GM12801 (cell line): ENCODE results near the gene MYO7B.

Experiments
- CTCF ChIP-seq: IDR thresholded peaks from one replicate; pipeline ENCODE4 v1.5.1; 2011; ENCODE audit warnings: control low read depth; ENCODE audit not compliant: insufficient read length; ENCODE audit errors: extremely low read depth

MYO7B gene

GRCh38 chr2:127626917-127627739 lies 91.6 kb downstream of the MYO7B start:
- no peak for TF ChIP-seq CTCF

GRCh38 chr2:127627740-127628571 lies 92.5 kb downstream of the MYO7B start:
- TF ChIP-seq CTCF, result no peak

GRCh38 chr2:127628767-127629614 lies 93.5 kb downstream of the MYO7B start:
- TF ChIP-seq CTCF, result no peak

GRCh38 chr2:127629637-127630036 lies 94.2 kb downstream of the MYO7B start:
- TF ChIP-seq CTCF, result no peak

- no peak for TF ChIP-seq CTCF
Observed at GRCh38 chr2:127630096-127630863, 94.8 kb downstream of the MYO7B start.

- TF ChIP-seq CTCF, result no peak
Observed at GRCh38 chr2:127630864-127631540, 95.5 kb downstream of the MYO7B start.
